Stimulated activated CD4-positive, alpha-beta T cell treated with anti-CD3 and anti-CD28 coated beads, Interleukin-2, amount 100 ng/mL, for 4 hours (primary cell): ENCODE measurements around the gene IGSF21.

Experiments used
- DNase-seq: peaks from one replicate; pipeline ENCODE4 v3.0.0-alpha.2; 2020; ENCODE audit warnings: low read depth

Gene IGSF21

DNA sequence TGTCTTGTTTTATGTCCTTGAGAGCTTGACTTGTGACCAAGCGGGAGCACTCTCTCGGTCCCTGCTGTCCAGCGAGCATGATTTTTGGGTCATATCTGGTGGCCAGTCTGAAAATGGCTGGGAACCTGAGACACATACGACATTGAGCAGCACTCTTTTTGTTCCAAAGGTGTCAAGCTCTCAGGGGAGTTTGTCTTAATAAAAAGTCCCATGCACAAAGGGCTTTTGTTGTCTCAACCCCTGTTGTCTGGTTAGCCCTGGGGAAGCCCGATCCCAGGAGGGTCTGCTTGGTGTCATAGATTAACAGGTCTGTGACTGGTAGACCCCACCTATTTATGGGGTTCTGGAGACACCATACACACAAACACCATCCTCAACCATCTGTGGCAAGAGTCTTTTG lies 315.4 kb downstream of the IGSF21 start:
- no peak for DNase-seq

DNA sequence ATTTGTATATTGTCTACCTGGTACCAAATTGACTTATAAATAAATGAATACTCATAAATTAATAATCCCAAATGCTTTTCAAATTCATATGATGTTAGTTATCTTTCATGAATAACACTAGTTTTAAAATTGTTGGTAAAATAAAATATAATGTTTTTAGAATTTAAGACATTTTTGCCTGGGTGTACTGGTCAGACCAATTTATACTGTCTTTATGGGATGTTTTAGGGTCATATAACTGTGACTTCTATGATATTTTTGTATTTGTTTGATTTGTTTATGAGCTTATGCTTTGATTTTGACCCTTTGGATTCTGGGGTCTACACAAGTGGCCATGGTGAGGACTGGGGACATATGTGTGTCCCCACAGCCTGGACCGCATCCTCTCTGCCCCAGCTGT lies 319.0 kb downstream of the IGSF21 start:
- no peak for DNase-seq
